Neural progenitor cell (in vitro differentiated cells): ENCODE data around the gene TMX1. TPM values are rescaled to one million over a fixed set of nuclear protein-coding genes. Genes with fewer than 3 reads are reported as not detected.

Experiments used
- DNase-seq: peaks from one replicate; pipeline ENCODE4 v3.0.0-alpha.2; 2016; ENCODE audit warnings: low spot score
- H2AFZ ChIP-seq: fragments of 200-600 bp; sonication (generic); replicated peaks from 2 replicates; pipeline ENCODE4 v1.6.1; 2016; ENCODE audit warnings: antibody characterized with exemption
- H3F3A ChIP-seq: fragments of 200-600 bp; sonication (generic); 2 replicates; pipeline ENCODE4 v1.6.1; 2016; ENCODE audit warnings: antibody characterized with exemption, low read depth
- H3K27ac ChIP-seq: fragments of 200-600 bp; sonication (generic); 2 replicates; pipeline ENCODE4 v1.5.1; 2016; ENCODE audit warnings: mild to moderate bottlenecking
- H3K27me3 ChIP-seq: fragments of 200-600 bp; sonication (generic); 2 replicates; pipeline ENCODE4 v1.6.1; 2016; ENCODE audit warnings: mild to moderate bottlenecking, moderate library complexity
- H3K36me3 ChIP-seq: fragments of 200-600 bp; sonication (generic); 2 replicates; pipeline ENCODE4 v1.5.1; 2016
- H3K4me1 ChIP-seq: fragments of 200-600 bp; sonication (generic); 2 replicates; pipeline ENCODE4 v1.6.1; 2016; ENCODE audit warnings: mixed run types
- H3K4me2 ChIP-seq: fragments of 200-600 bp; sonication (generic); 2 replicates; pipeline ENCODE4 v1.6.1; 2016
- H3K4me3 ChIP-seq: fragments of 200-600 bp; sonication (generic); 2 replicates; pipeline ENCODE4 v1.5.1; 2016
- H3K79me2 ChIP-seq: fragments of 200-600 bp; sonication (generic); 2 replicates; pipeline ENCODE4 v1.6.1; 2016; ENCODE audit warnings: low read depth
- H3K9ac ChIP-seq: fragments of 200-600 bp; sonication (generic); 2 replicates; pipeline ENCODE4 v1.6.1; 2016
- H3K9me3 ChIP-seq: fragments of 200-600 bp; sonication (generic); 2 replicates; pipeline ENCODE4 v1.5.1; 2016; ENCODE audit warnings: low read depth
- H4K20me1 ChIP-seq: fragments of 200-600 bp; sonication (generic); 2 replicates; pipeline ENCODE4 v1.6.1; 2016; ENCODE audit warnings: low read depth
- H3K27ac Mint-ChIP-seq: 3 replicates; pipeline ENCODE4 v1.8.0; 2021; ENCODE audit warnings: mixed read lengths
- H3K27me3 Mint-ChIP-seq: 2 replicates; pipeline ENCODE4 v1.8.0; 2022; ENCODE audit warnings: low read depth, mild to moderate bottlenecking, inconsistent platforms, moderate library complexity, mixed read lengths; ENCODE audit not compliant: insufficient read depth
- H3K36me3 Mint-ChIP-seq: 3 replicates; pipeline ENCODE4 v1.8.0; 2021; ENCODE audit warnings: mixed read lengths
- H3K4me1 Mint-ChIP-seq: 3 replicates; pipeline ENCODE4 v1.8.0; 2021; ENCODE audit warnings: mixed read lengths
- H3K4me3 Mint-ChIP-seq: 3 replicates; pipeline ENCODE4 v1.8.0; 2021; ENCODE audit warnings: mild to moderate bottlenecking, moderate library complexity, mixed read lengths
- H3K9me3 Mint-ChIP-seq: 3 replicates; pipeline ENCODE4 v1.8.0; 2020; ENCODE audit warnings: mixed read lengths
- CTCF ChIP-seq: fragments of 200-600 bp; sonication (generic); IDR thresholded peaks from 2 replicates; pipeline ENCODE4 v1.5.1; 2017; ENCODE audit warnings: antibody characterized with exemption, mild to moderate bottlenecking
- EZH2 ChIP-seq: fragments of 200-600 bp; sonication (generic); IDR thresholded peaks from 2 replicates; pipeline ENCODE4 v1.6.1; 2017; ENCODE audit warnings: antibody characterized with exemption, mild to moderate bottlenecking, moderate library complexity
- EZH2phosphoT487 ChIP-seq: fragments of 200-600 bp; sonication (generic); IDR thresholded peaks from 2 replicates; pipeline ENCODE4 v1.6.1; 2017; ENCODE audit warnings: antibody characterized with exemption
- total RNA-seq: library from RNA; depleted of rRNA; stranded (reverse); fragments of >200 nt; gene quantifications from 2 replicates; pipeline ENCODE4 v1.2.3, GENCODE V29; 2015; ENCODE audit warnings: low replicate concordance

The TMX1 gene
- total RNA-seq, 1 donor from 2014 or later, result 96.4 TPM

DNA sequence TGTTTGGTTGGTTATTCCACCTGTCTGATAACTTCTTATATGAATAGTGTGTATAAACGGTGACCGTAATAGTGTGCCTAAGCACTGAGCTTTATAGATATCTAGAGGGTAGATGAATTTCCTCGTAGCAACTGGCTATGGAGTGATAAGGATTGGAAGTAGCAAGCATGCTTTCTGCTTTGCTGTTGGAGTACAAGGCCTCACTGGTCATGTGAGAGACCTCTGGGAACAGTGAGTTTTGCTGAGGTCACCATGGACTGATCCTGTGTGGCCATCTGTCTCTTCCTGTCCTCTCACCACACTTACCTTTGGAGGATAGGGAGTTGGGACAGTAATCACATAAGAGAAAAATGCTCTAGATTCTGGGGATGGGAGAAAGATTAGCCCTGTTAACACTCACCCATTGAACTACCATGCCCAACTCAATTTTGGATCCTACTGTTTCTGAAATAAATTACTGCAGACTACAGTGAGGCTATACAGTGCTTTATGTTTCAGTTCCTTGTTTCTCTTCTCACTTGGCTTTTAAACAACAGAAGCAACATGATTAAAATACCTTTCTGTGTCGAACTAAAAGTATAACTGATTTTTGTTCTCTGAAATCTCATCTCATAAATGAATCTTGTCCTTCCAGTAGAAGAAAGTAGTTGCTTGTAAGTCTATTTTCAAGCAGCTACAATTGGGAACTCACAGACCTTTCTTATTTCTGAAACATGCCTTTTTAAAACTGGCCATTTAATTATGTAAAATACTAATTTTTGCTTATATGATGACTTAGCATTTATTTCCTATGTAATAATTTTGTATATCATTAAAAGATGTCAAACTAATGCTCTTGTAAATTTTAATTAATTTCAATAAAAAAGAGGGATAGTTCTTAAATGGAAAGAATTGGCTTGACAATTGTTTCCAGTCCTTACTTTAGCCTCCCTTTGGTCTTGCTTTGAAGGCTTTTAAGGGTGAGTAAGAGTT, 8.3 kb downstream of the TMX1 start:
- peaks cover 50% of the 10 kb centered on the region for H3K36me3 Mint-ChIP-seq
- no peak overlapping the region for H3K27ac Mint-ChIP-seq
- H3K79me2 ChIP-seq, result peaks cover 43% of the 10 kb centered on the region

GRCh38 chr14:51251486-51251885, 11.4 kb downstream of the TMX1 start:
- peaks cover 11% of the 10 kb centered on the region for H3K79me2 ChIP-seq
- no peaks in the 10 kb centered on the region for H3K9me3 ChIP-seq
- peaks cover 42% of the 10 kb centered on the region for H3K36me3 Mint-ChIP-seq
- peaks cover 27% of the 10 kb centered on the region for H3K36me3 ChIP-seq
- no peaks in the 10 kb centered on the region for H3F3A ChIP-seq
- H3K27ac Mint-ChIP-seq, result no peak overlapping the region
- no peak overlapping the region for H3K27ac ChIP-seq
- no peak overlapping the region for H3K9ac ChIP-seq
- H3K4me3 Mint-ChIP-seq, result no peak overlapping the region
- H3K4me1 Mint-ChIP-seq, result no peaks in the 10 kb centered on the region
- H2AFZ ChIP-seq, result no peak overlapping the region
- H3K9me3 Mint-ChIP-seq, result no peaks in the 10 kb centered on the region
- H3K4me2 ChIP-seq, result no peak overlapping the region
- peaks cover 3% of the 10 kb centered on the region for H3K27me3 Mint-ChIP-seq
- TF ChIP-seq CTCF (no peak), EZH2phosphoT487 (no peak), EZH2 (no peak)
- H3K4me1 ChIP-seq, result no peaks in the 10 kb centered on the region
- no peak for DNase-seq
- no peaks in the 10 kb centered on the region for H4K20me1 ChIP-seq
- no peaks in the 10 kb centered on the region for H3K27me3 ChIP-seq
- no peak overlapping the region for H3K4me3 ChIP-seq

More for the DNA sequence above, 8.3 kb downstream of the TMX1 start:
- peaks cover under 1% of the 10 kb centered on the region for H3K4me1 ChIP-seq
- Mint-ChIP-seq H3K27me3 (peaks cover 3% of the 10 kb centered on the region), H3K4me1 (peaks cover 3% of the 10 kb centered on the region), H3K9me3 (no peaks in the 10 kb centered on the region), H3K4me3 (no peak overlapping the region)
- peaks cover 7% of the 10 kb centered on the region for H3F3A ChIP-seq
- no peaks in the 10 kb centered on the region for H3K27me3 ChIP-seq
- DNase-seq, result no peak
- H4K20me1 ChIP-seq, result peaks cover 22% of the 10 kb centered on the region
- no peak overlapping the region for H3K4me2 ChIP-seq
- TF ChIP-seq EZH2, result no peak
- no peak for TF ChIP-seq EZH2phosphoT487
- TF ChIP-seq CTCF, result no peak
- no peak overlapping the region for H2AFZ ChIP-seq
- H3K9me3 ChIP-seq, result no peaks in the 10 kb centered on the region
- H3K36me3 ChIP-seq, result peaks cover 14% of the 10 kb centered on the region
- no peak overlapping the region for H3K9ac ChIP-seq
- no peak overlapping the region for H3K4me3 ChIP-seq
- H3K27ac ChIP-seq, result no peak overlapping the region

DNA sequence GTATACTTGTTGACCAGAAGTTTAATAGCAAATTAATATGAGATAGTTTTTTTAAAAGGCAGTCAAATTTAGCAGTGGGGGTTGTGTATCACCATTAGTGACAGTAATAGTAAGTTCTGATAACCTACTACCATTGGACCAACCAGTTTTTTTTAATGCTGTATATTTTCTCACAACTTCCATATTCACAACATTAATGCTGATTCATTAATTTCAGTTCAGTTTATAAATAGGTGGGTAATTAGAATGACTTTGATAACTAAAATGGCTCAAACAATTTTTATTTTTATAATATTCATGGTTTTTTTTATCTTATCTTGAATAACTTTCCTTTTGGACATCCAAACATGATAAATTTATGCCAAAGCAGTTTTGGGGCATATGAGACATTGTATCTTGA, 13.8 kb downstream of the TMX1 start:
- Histone ChIP-seq H3K9me3 (no peaks in the 10 kb centered on the region), H3K36me3 (peaks cover 40% of the 10 kb centered on the region), H3K27me3 (no peaks in the 10 kb centered on the region), H3K4me3 (no peak overlapping the region), H2AFZ (no peak overlapping the region), H3K27ac (no peak overlapping the region), H3K4me2 (no peak overlapping the region), H3K9ac (no peak overlapping the region), H4K20me1 (no peaks in the 10 kb centered on the region), H3K4me1 (no peaks in the 10 kb centered on the region), H3F3A (no peaks in the 10 kb centered on the region), H3K79me2 (peaks cover 1% of the 10 kb centered on the region)
- TF ChIP-seq CTCF, result no peak
- TF ChIP-seq EZH2phosphoT487, result no peak
- TF ChIP-seq EZH2, result no peak
- H3K9me3 Mint-ChIP-seq, result no peaks in the 10 kb centered on the region
- H3K27me3 Mint-ChIP-seq, result no peaks in the 10 kb centered on the region
- H3K4me3 Mint-ChIP-seq, result no peak overlapping the region
- H3K4me1 Mint-ChIP-seq, result no peaks in the 10 kb centered on the region
- no peak for DNase-seq
- no peak overlapping the region for H3K27ac Mint-ChIP-seq
- peaks cover 44% of the 10 kb centered on the region for H3K36me3 Mint-ChIP-seq
